Lung (tissue), 12 donors: ENCODE data around the gene CRY1. TPM values are rescaled to one million over a fixed set of nuclear protein-coding genes. Genes with fewer than 3 reads are reported as not detected.
"Not testable (repeated sequence)": the region's sequence is repeated elsewhere in the genome, so short reads cannot be mapped to it uniquely, and the experiment has no call there.

ENCODE experiments used
- ATAC-seq: fragments of 200-7000 bp; cut with Tn5 transposase; one replicate; pipeline ENCODE4 v1.9.1; 2020; ENCODE audit warnings: moderate number of reproducible peaks; ENCODE audit not compliant: insufficient read depth, low FRiP score
- DNase-seq, 3 donors: peaks; one replicate each; pipeline ENCODE4 v3.0.0-alpha.2; 2013 to 2017
- H3K27ac ChIP-seq, 2 donors: one replicate each; pipeline ENCODE4 v1.5.1; 2013; ENCODE audit warnings: mild to moderate bottlenecking in 2 of 2, moderate library complexity in 2 of 2, control low read depth in 1 of 2, inconsistent platforms in 1 of 2, low read depth in 1 of 2, low read length in 1 of 2
- H3K27me3 ChIP-seq, 3 donors: one replicate each; pipeline ENCODE4 v1.5.1; 2013; ENCODE audit warnings: low read length in 2 of 3; ENCODE audit not compliant: control insufficient read depth in 3 of 3, insufficient read depth in 3 of 3
- H3K36me3 ChIP-seq, 4 donors: one replicate each; pipeline ENCODE4 v1.5.1; 2013; ENCODE audit warnings: low read length in 4 of 4, mild to moderate bottlenecking in 1 of 4, moderate library complexity in 1 of 4; ENCODE audit not compliant: control insufficient read depth in 4 of 4, insufficient read depth in 4 of 4
- H3K4me1 ChIP-seq, 5 donors: one replicate each; pipeline ENCODE4 v1.5.1; 2013; ENCODE audit warnings: low read length in 5 of 5, mild to moderate bottlenecking in 2 of 5, moderate library complexity in 1 of 5; ENCODE audit not compliant: control insufficient read depth in 5 of 5, insufficient read depth in 5 of 5
- H3K4me3 ChIP-seq: one replicate; pipeline ENCODE4 v1.5.1; 2013; ENCODE audit warnings: mild to moderate bottlenecking, control low read depth, moderate library complexity
- H3K9ac ChIP-seq, 2 donors: one replicate each; pipeline ENCODE4 v1.5.1; 2013; ENCODE audit warnings: low read length in 2 of 2, control low read depth in 1 of 2; ENCODE audit not compliant: insufficient read depth in 1 of 2
- H3K9me3 ChIP-seq, 4 donors: one replicate each; pipeline ENCODE4 v1.5.1; 2013; ENCODE audit warnings: low read length in 3 of 4, mild to moderate bottlenecking in 1 of 4, moderate library complexity in 1 of 4; ENCODE audit not compliant: control insufficient read depth in 4 of 4, insufficient read depth in 3 of 4
- CTCF ChIP-seq: IDR thresholded peaks from 2 replicates; pipeline ENCODE4 v1.5.1; 2012; ENCODE audit warnings: mild to moderate bottlenecking; ENCODE audit errors: control extremely low read depth, extremely low read depth
- WGBS, 2 donors: extraction: QIAGEN DNeasy Blood & Tissue Kit; methylation state at CpG; one replicate each; pipeline ENCODE4 v1.1.7; 2013; 5-methylcytosine and 5-hydroxymethylcytosine counted together
- polyA plus RNA-seq, 2 donors: library from polyadenylated mRNA; stranded (reverse); fragments of 200-250 nt; gene quantifications; one replicate each; pipeline ENCODE4 v1.2.1, GENCODE V29; 2013
- total RNA-seq, 2 donors: library from RNA; depleted of rRNA in 1 of 2; stranded (reverse); fragments of >200 nt in 1 of 2; gene quantifications; one replicate each; pipeline ENCODE4 v1.2.1, GENCODE V29; 2014 to 2021
- donor health status: control.
- donor health status: control.
- donor health status: Bipolar disorder and iron deficiency.
- donor health status: healthy.
- donor health status: DM: yes; HTN: yes; CAD: no.

Gene CRY1
- total and polyA plus RNA-seq, 4 donors = 5.6 to 37.2 (median 17.9) TPM

DNA sequence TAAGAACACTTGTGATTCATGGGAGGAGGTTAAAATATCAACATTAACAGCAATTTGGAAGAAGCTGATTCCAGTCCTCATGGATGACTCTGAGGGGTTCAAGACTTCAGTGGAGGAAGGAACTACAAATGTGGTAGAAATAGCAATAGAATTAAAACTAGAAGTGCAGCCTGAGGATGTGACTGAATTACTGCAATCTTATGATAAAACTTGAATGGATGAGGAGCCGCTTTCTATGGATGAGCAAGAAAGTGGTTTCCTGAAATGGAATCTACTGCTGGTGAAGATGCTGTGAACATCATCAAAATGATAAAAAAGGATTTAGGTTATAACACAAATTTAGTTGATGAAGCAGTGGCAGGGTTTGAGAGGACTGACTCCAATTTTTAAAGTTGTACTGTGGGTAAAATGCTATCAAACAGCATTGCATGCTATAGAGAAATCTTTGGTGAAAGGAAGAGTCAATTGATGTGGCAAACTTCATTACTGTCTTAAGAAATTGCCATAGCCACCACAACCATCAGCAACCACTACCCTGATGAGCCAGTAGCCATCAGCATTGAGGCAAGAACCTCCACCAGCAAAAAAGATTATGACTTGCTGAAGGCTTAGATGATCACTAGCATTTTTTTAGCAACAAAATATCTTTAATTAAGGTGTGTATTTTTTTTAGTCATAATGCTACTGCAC is 80.5 kb downstream of the CRY1 start:
- peaks cover 0 to 6% (median 4%) of the 10 kb centered on the region in 4 donors for H3K36me3 ChIP-seq
- no peak overlapping the region for H3K4me3 ChIP-seq
- DNase-seq = no peak

DNA sequence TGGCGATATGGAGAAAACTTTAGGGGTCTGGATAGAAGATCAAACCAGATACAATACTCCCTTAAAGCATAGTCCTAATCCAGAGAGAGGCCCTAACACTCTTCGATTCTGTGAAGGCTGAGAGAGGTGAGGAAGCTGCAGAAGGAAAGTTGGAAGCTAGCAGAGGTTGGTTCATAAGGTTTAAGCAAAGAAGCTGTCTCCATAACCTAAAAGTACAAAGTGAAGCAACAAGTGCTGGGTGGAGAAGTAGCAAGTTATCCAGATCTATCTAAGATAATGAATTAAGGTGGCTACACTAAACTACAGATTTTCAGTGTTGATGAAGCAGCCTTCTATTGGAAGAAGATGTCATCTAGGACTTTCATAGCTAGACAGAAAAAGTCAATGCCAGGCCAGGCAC is 81.8 kb downstream of the CRY1 start:
- Histone ChIP-seq H3K27ac (no peak overlapping the region), H3K9ac (no peak overlapping the region), H3K36me3 (peaks cover 0 to 4% (median 2%) of the 10 kb centered on the region in 4 donors), H3K4me1 (peaks cover 0 to 2% (median 0%) of the 10 kb centered on the region in 5 donors), H3K4me3 (no peak overlapping the region), H3K27me3 (no peaks in the 10 kb centered on the region), H3K9me3 (no peaks in the 10 kb centered on the region)
- DNase-seq (no peak), ATAC-seq (no peak)
- WGBS, 2 donors = 94% methylated on average over 2 of the region's 2 CpGs
- TF ChIP-seq CTCF = no peak

More for the DNA sequence above, 80.5 kb downstream of the CRY1 start:
- Histone ChIP-seq H3K9ac (no peak overlapping the region), H3K27me3 (no peaks in the 10 kb centered on the region), H3K4me1 (no peaks in the 10 kb centered on the region), H3K9me3 (no peaks in the 10 kb centered on the region), H3K27ac (no peak overlapping the region)
- TF ChIP-seq CTCF = no peak
- WGBS, 2 donors = 93 to 98% methylated on average over 1 of the region's 1 CpG
- no peak for ATAC-seq

- Histone ChIP-seq H3K36me3 (peaks cover 0 to 4% (median 0%) of the 10 kb centered on the region in 4 donors), H3K27me3 (no peaks in the 10 kb centered on the region), H3K4me3 (no peak overlapping the region), H3K9ac (no peak overlapping the region), H3K9me3 (no peaks in the 10 kb centered on the region), H3K27ac (no peak overlapping the region), H3K4me1 (peaks cover 0 to 2% (median 0%) of the 10 kb centered on the region in 5 donors)
- TF ChIP-seq CTCF = no peak
- ATAC-seq (no peak), DNase-seq (no peak)
- WGBS, 2 donors = 77 to 90% methylated on average over 4 of the region's 4 CpGs
These were observed 85.9 kb downstream of the CRY1 start for GRCh38 chr12:107007411-107007810.

DNA sequence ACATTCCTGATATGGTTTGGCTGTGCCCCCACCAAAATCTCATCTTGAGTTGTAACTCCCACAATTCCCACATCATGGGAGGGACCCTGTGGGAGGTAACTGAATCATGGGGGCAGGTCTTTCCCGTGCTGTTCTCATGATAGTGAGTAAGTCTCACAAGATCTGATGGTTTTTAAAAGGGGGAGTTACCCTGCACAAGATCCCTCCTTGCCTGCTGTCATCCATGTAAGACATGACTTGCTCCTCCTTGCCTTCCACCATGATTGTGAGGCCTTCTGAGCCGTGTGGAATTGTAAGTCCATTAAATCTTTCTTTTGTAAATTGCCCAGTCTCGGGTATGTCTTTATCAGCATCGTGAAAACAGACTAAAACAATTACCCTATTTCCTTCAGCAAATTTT is 90.7 kb downstream of the CRY1 start:
- not testable (repeated sequence) for H3K4me1 ChIP-seq, H3K27ac ChIP-seq, H3K9me3 ChIP-seq, H3K27me3 ChIP-seq, H3K4me3 ChIP-seq, ATAC-seq, H3K9ac ChIP-seq, DNase-seq
- 85 to 88% methylated on average over 4 of the region's 4 CpGs for WGBS, 2 donors
- H3K36me3 ChIP-seq = peaks cover 0 to 13% (median 6%) of the 10 kb centered on the region in 4 donors
